H1 (cell line): ENCODE results near the gene CTIF. TPM values are rescaled to one million over a fixed set of nuclear protein-coding genes. Genes with fewer than 3 reads are reported as not detected.

Experiments used
- CTCF ChIA-PET: fragments of 300-600 bp; sonication (Branson Sonifier 250); formaldehyde crosslinking; loops from one replicate; lab custom pipeline; 2021; ENCODE audit not compliant: partially characterized antibody; lab: Charles Lee
- POLR2A ChIA-PET: fragments of 300-600 bp; sonication (Branson Sonifier 250); formaldehyde crosslinking; loops from one replicate; lab custom pipeline; 2021; ENCODE audit warnings: inconsistent platforms; ENCODE audit not compliant: partially characterized antibody; lab: Charles Lee
- DNase-seq, 2 experiments: peaks; one replicate each; pipeline versions ENCODE4 v3.0.0 to v3.0.0-alpha.2; 2010 to 2022; ENCODE audit warnings: low spot score in 2 of 2, low read depth in 1 of 2, mixed read lengths in 1 of 2
- FAIRE-seq: peaks from 2 replicates; lab custom pipeline; 2011; peaks lifted over from hg19 to GRCh38; lab: Jason Lieb, UNC
- H2AFZ ChIP-seq: 2 replicates; pipeline ENCODE4 v1.8.1; 2012; ENCODE audit warnings: low read length, inconsistent platforms
- H2AK5ac ChIP-seq: 2 replicates; pipeline ENCODE4 v1.6.1; 2013; ENCODE audit warnings: low read depth, low read length
- H2BK120ac ChIP-seq: replicated peaks from 2 replicates; pipeline ENCODE3; 2013; ENCODE audit warnings: low read depth, low read length, inconsistent platforms
- H2BK12ac ChIP-seq: 2 replicates; pipeline ENCODE4 v1.6.1; 2013; ENCODE audit warnings: low read depth, low read length
- H2BK15ac ChIP-seq: 2 replicates; pipeline ENCODE4 v1.6.1; 2013; ENCODE audit warnings: low read length
- H2BK20ac ChIP-seq: 2 replicates; pipeline ENCODE4 v1.6.1; 2013; ENCODE audit warnings: low read length
- H2BK5ac ChIP-seq: 2 replicates; pipeline ENCODE4 v1.6.1; 2013; ENCODE audit warnings: low read depth, low read length
- H3K14ac ChIP-seq: 2 replicates; pipeline ENCODE4 v1.6.1; 2013; ENCODE audit warnings: inconsistent platforms; ENCODE audit not compliant: insufficient read length
- H3K18ac ChIP-seq: 2 replicates; pipeline ENCODE4 v1.6.1; 2013; ENCODE audit warnings: low read length; ENCODE audit errors: extremely low read depth
- H3K23ac ChIP-seq: 2 replicates; pipeline ENCODE4 v1.6.1; 2013; ENCODE audit warnings: inconsistent platforms; ENCODE audit not compliant: insufficient read length
- H3K23me2 ChIP-seq: 2 replicates; pipeline ENCODE4 v1.6.1; 2013; ENCODE audit warnings: low read depth, low read length
- H3K27ac ChIP-seq: 2 replicates; pipeline ENCODE4 v1.6.1; 2011; ENCODE audit warnings: low read depth, low read length, inconsistent platforms
- H3K27me3 ChIP-seq, 4 experiments: replicated peaks in 1 of 4; 1 replicate in 1 of 4; 2 replicates in 3 of 4; pipeline versions ENCODE4 v1.6.1 to v1.8.1; 2011 to 2013; ENCODE audit warnings: low read length in 3 of 4, mild to moderate bottlenecking in 3 of 4, inconsistent platforms in 2 of 4, mixed read lengths in 2 of 4, moderate library complexity in 1 of 4; ENCODE audit not compliant: control insufficient read depth in 3 of 4, insufficient read depth in 3 of 4; ENCODE audit errors: extremely low read depth in 1 of 4
- H3K36me3 ChIP-seq, 4 experiments: 2 replicates each; pipeline versions ENCODE4 v1.6.1 to v1.8.1; 2011 to 2013; ENCODE audit warnings: mild to moderate bottlenecking in 4 of 4, low read length in 3 of 4, moderate library complexity in 2 of 4, control low read depth in 1 of 4, inconsistent platforms in 1 of 4; ENCODE audit not compliant: insufficient read depth in 4 of 4, control insufficient read depth in 2 of 4
- H3K4ac ChIP-seq: replicated peaks from 2 replicates; pipeline ENCODE3; 2013; ENCODE audit warnings: low read length, low read depth, mixed read lengths, inconsistent platforms; ENCODE audit not compliant: insufficient read length
- H3K4me1 ChIP-seq, 4 experiments: replicated peaks in 1 of 4; 1 replicate in 1 of 4; 2 replicates in 3 of 4; pipeline versions ENCODE4 v1.6.1 to v1.8.1; 2011 to 2013; ENCODE audit warnings: low read length in 3 of 4, inconsistent platforms in 2 of 4, mixed read lengths in 1 of 4; ENCODE audit not compliant: insufficient read depth in 4 of 4, control insufficient read depth in 3 of 4
- H3K4me2 ChIP-seq, 2 experiments: 2 replicates each; pipeline versions ENCODE4 v1.6.1 to v1.8.1; 2011 to 2013; ENCODE audit warnings: low read depth in 2 of 2, low read length in 2 of 2, control low read depth in 1 of 2, inconsistent platforms in 1 of 2, mild to moderate bottlenecking in 1 of 2; ENCODE audit not compliant: insufficient read depth in 1 of 2
- H3K4me3 ChIP-seq, 4 experiments: fragments of 200-600, 300-600 bp in 1 of 4; sonication (generic), shearing (Covaris generic), sonication (Bioruptor Twin) in 1 of 4; 2 replicates each; pipeline versions ENCODE4 v1.5.1 to v1.8.1; 2011 to 2016; ENCODE audit warnings: low read length in 4 of 4, low read depth in 3 of 4, control low read depth in 2 of 4, inconsistent platforms in 2 of 4, mild to moderate bottlenecking in 2 of 4, mixed read lengths in 1 of 4, moderate library complexity in 1 of 4; ENCODE audit not compliant: insufficient read depth in 2 of 4; ENCODE audit errors: extremely low read depth in 1 of 4
- H3K56ac ChIP-seq: replicated peaks from 2 replicates; pipeline ENCODE3; 2013; ENCODE audit warnings: low read depth, mild to moderate bottlenecking, mixed read lengths, low read length, inconsistent platforms; ENCODE audit not compliant: insufficient read length
- H3K79me1 ChIP-seq: 2 replicates; pipeline ENCODE4 v1.6.1; 2013; ENCODE audit warnings: low read depth, low read length, control low read depth
- H3K79me2 ChIP-seq, 2 experiments: 2 replicates each; pipeline versions ENCODE4 v1.6.1 to v1.8.1; 2012 to 2013; ENCODE audit warnings: low read length in 2 of 2, mild to moderate bottlenecking in 2 of 2, inconsistent platforms in 1 of 2; ENCODE audit not compliant: insufficient read depth in 2 of 2, control insufficient read depth in 1 of 2
- H3K9ac ChIP-seq, 4 experiments: replicated peaks in 1 of 4; 1 replicate in 1 of 4; 2 replicates in 3 of 4; pipeline versions ENCODE4 v1.6.1 to v1.8.1; 2011 to 2013; ENCODE audit warnings: low read depth in 3 of 4, low read length in 3 of 4, control low read depth in 2 of 4, mild to moderate bottlenecking in 2 of 4, moderate library complexity in 2 of 4, inconsistent platforms in 1 of 4; ENCODE audit errors: extremely low read depth in 1 of 4
- H3K9me3 ChIP-seq, 2 experiments: 2 replicates each; pipeline versions ENCODE4 v1.6.1 to v1.8.1; 2012 to 2013; ENCODE audit warnings: mild to moderate bottlenecking in 2 of 2, moderate library complexity in 2 of 2, control low read depth in 1 of 2, inconsistent platforms in 1 of 2, low read depth in 1 of 2, low read length in 1 of 2, mixed read lengths in 1 of 2; ENCODE audit not compliant: insufficient read depth in 2 of 2
- H4K20me1 ChIP-seq, 2 experiments: replicated peaks in 1 of 2; 2 replicates each; pipeline versions ENCODE3 to v1.8.1; 2011 to 2013; ENCODE audit warnings: inconsistent platforms in 2 of 2, low read length in 2 of 2, mild to moderate bottlenecking in 1 of 2; ENCODE audit not compliant: insufficient read depth in 2 of 2, control insufficient read depth in 1 of 2
- H4K5ac ChIP-seq: 2 replicates; pipeline ENCODE4 v1.6.1; 2013; ENCODE audit warnings: low read length, low read depth, mixed read lengths, inconsistent platforms; ENCODE audit not compliant: insufficient read length
- H4K8ac ChIP-seq: 2 replicates; pipeline ENCODE4 v1.8.0; 2013; ENCODE audit warnings: mild to moderate bottlenecking, moderate library complexity, low read length, inconsistent platforms; ENCODE audit not compliant: insufficient read depth; ENCODE audit errors: extremely low read depth
- H4K91ac ChIP-seq: replicated peaks from 2 replicates; pipeline ENCODE3; 2013; ENCODE audit warnings: low read length, mixed read lengths, inconsistent platforms; ENCODE audit not compliant: insufficient read length
- CTBP2 ChIP-seq: IDR thresholded peaks from 2 replicates; pipeline ENCODE4 v1.7.0; 2011; ENCODE audit warnings: borderline replicate concordance, mild to moderate bottlenecking, moderate library complexity, mixed read lengths, low read length; ENCODE audit not compliant: insufficient read depth, insufficient read length
- EP300 ChIP-seq, 2 experiments: IDR thresholded peaks; 1 replicate in 1 of 2; 2 replicates in 1 of 2; pipeline ENCODE4 v1.6.1; 2011 to 2012; ENCODE audit warnings: low read depth in 2 of 2, low read length in 2 of 2, mild to moderate bottlenecking in 2 of 2, borderline replicate concordance in 1 of 2, inconsistent platforms in 1 of 2, moderate library complexity in 1 of 2
- EZH2 ChIP-seq: fragments of 200-600 bp; sonication (generic); IDR thresholded peaks from 2 replicates; pipeline ENCODE4 v1.7.1; 2012; ENCODE audit warnings: low read depth, mild to moderate bottlenecking, moderate library complexity, low read length, inconsistent platforms; ENCODE audit not compliant: severe bottlenecking
- NANOG ChIP-seq: IDR thresholded peaks from 2 replicates; pipeline ENCODE4 v1.6.1; 2011; ENCODE audit warnings: low read length, low read depth, mild to moderate bottlenecking, inconsistent platforms; ENCODE audit not compliant: insufficient read depth, poor library complexity, severe bottlenecking
- RNF2 ChIP-seq: fragments of 200-900, 300-1000 bp; sonication (generic); IDR thresholded peaks from 2 replicates; pipeline ENCODE4 v1.7.1; 2016; ENCODE audit warnings: borderline replicate concordance, low read depth, mild to moderate bottlenecking, antibody characterized with exemption, low read length; ENCODE audit not compliant: poor library complexity, severe bottlenecking; ENCODE audit errors: missing control alignments
- SIN3A ChIP-seq, 2 experiments: IDR thresholded peaks in 1 of 2; conservative IDR thresholded peaks in 1 of 2; 2 replicates each; pipeline ENCODE4 v1.6.1; 2011 to 2012; ENCODE audit warnings: low read length in 2 of 2, improper control_type of control experiment in 1 of 2, low read depth in 1 of 2, mild to moderate bottlenecking in 1 of 2
- WGBS, 2 experiments: shearing (Covaris generic) in 1 of 2; methylation state at CpG; one replicate each; pipeline versions ENCODE4 v1.1.6 to v1.1.7; 2013 to 2015; ENCODE audit warnings: low lambda C conversion rate in 2 of 2, mixed read lengths in 2 of 2, inconsistent platforms in 1 of 2, low coverage in 1 of 2, missing lambda C conversion rate in 1 of 2; ENCODE audit not compliant: insufficient replicate concordance in 2 of 2, insufficient coverage in 1 of 2, insufficient read length in 1 of 2; ENCODE audit errors: extremely low coverage in 1 of 2, missing lambda C conversion rate in 1 of 2; 5-methylcytosine and 5-hydroxymethylcytosine counted together
- polyA plus RNA-seq, 7 experiments: library from polyadenylated mRNA; depleted of rRNA in 3 of 7; stranded (reverse) in 5 of 7; unstranded in 2 of 7; fragments of >200 nt in 5 of 7; fragments of 200-250 nt in 2 of 7; gene quantifications; 1 replicate in 5 of 7; 2 replicates in 1 of 7; 4 replicates in 1 of 7; pipeline versions ENCODE4 v1.2.1 to v1.2.3, GENCODE V29; 2011 to 2013; ENCODE audit warnings: missing spikeins in 2 of 7, mixed read lengths in 2 of 7
- total RNA-seq: library from RNA; stranded (reverse); fragmentation: NEBNext Ultra II Directional; extraction: Animal tissue kit (Norgen Biotek cat#: 25700); gene quantifications from 2 replicates; pipeline ENCODE4 v1.2.1, GENCODE V29; 2021
- TF ChIP-seq, protein P1 (sequence below): IDR thresholded peaks from 2 replicates; pipeline ENCODE4 v1.6.1; 2012; ENCODE audit warnings: inconsistent platforms
- TF ChIP-seq, protein P2 (sequence below): IDR thresholded peaks from 2 replicates; pipeline ENCODE4 v1.6.1; 2012; ENCODE audit warnings: inconsistent platforms

CTIF gene
- total and polyA plus RNA-seq, 2 of the 8 experiments (the other 6 are each of a cell fraction or from before 2014, with no cell fraction given): 9.0 to 17.8 TPM

DNA sequence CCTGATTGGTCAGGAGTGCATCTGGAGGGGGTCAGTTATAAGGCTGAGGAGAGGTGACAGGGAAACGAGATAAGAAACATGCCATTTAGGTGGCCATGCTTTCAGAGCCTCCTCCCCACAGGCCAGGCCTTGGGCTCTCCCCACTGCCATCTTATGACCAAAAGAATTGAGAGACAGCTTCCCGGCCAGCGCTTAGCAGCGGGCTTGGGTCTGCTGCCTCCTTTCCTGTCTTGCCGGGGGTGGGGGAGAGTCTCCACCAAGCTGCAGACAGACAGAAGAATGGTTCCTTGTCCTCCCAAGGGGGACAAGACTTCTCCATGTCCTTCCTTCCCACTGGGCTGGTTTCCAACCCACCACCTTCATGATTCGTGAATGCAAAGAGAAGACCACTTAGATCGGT lies 240.6 kb downstream of the CTIF start:
- DNase-seq (no peak), FAIRE-seq (no peak)
- Histone ChIP-seq H3K79me1 (no peaks in the 10 kb centered on the region), H2BK5ac (no peak overlapping the region), H2BK12ac (no peak overlapping the region), H3K56ac (no peak overlapping the region), H3K27me3 (no peaks in the 10 kb centered on the region), H3K79me2 (no peaks in the 10 kb centered on the region), H2AK5ac (no peak overlapping the region), H3K4me1 (peaks cover 0 to 5% (median 2%) of the 10 kb centered on the region in 4 experiments; a peak in 4 of 7 replicates), H3K27ac (no peak overlapping the region), H2BK20ac (no peak overlapping the region), H3K14ac (no peak overlapping the region), H3K23ac (no peak overlapping the region), H3K4me3 (no peak overlapping the region), H4K5ac (no peak overlapping the region), H2BK120ac (no peak overlapping the region), H3K18ac (no peak overlapping the region), H4K8ac (no peak overlapping the region), H2AFZ (no peak overlapping the region), H4K20me1 (no peaks in the 10 kb centered on the region), H3K4me2 (no peak overlapping the region), H3K9me3 (no peaks in the 10 kb centered on the region), H3K23me2 (no peaks in the 10 kb centered on the region), H3K4ac (no peak overlapping the region), H4K91ac (no peak overlapping the region), H3K36me3 (no peaks in the 10 kb centered on the region), H3K9ac (no peak overlapping the region), H2BK15ac (no peak overlapping the region)
- 94% methylated on average over 7 of the region's 7 CpGs; no CpG with 5 or more reads in 1 of the 2 experiments for WGBS, 2 experiments
- ChIA-PET POLR2A (interaction anchor here (0.9 kb wide), 1 partner anchor 11 kb away, joined by 3 read pairs; no protein-coding TSS in a partner anchor), CTCF (interaction anchor here (0.7 to 5.3 kb wide), 14 partner anchors 10 to 178 kb away, joined by 3 to 28 read pairs (median 4); no protein-coding TSS in a partner anchor)
- TF ChIP-seq, protein P1, sequence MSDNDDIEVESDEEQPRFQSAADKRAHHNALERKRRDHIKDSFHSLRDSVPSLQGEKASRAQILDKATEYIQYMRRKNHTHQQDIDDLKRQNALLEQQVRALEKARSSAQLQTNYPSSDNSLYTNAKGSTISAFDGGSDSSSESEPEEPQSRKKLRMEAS: no peak
- TF ChIP-seq NANOG: no peak
- no peak for TF ChIP-seq SIN3A (conservative IDR thresholded peaks at IDR 0.05 in 1 of 2, IDR thresholded peaks at IDR 0.05 in 1 of 2; ENCODE audit: low read depth in 1 of 2, low read length in 2 of 2)
- no peak for TF ChIP-seq CTBP2
- no peak for TF ChIP-seq EZH2
- TF ChIP-seq, protein P2, sequence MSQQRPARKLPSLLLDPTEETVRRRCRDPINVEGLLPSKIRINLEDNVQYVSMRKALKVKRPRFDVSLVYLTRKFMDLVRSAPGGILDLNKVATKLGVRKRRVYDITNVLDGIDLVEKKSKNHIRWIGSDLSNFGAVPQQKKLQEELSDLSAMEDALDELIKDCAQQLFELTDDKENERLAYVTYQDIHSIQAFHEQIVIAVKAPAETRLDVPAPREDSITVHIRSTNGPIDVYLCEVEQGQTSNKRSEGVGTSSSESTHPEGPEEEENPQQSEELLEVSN: no peak
- no peak for TF ChIP-seq EP300 (IDR thresholded peaks at IDR 0.05; ENCODE audit: borderline replicate concordance in 1 of 2, low read depth in 2 of 2, low read length in 2 of 2)
- no peak for TF ChIP-seq RNF2
